NCI-H526 (cell line): ENCODE results near the gene CHPF2.
A peak's percentile ranks its signal among the peaks of the same experiment; 100 is the strongest.

ENCODE experiments used
- DNase-seq, 2 experiments: peaks; one replicate each; lab custom pipeline; 2025; lab: John Stamatoyannopoulos, UW

Gene CHPF2

GRCh38 chr7:151246851-151247580 is 14.7 kb downstream of the CHPF2 start:
- DNase-seq, result no peak

- peak in 1 of 2 experiments; percentile 83 for DNase-seq
These were observed 15.5 kb downstream of the CHPF2 start for GRCh38 chr7:151247611-151248345.

GRCh38 chr7:151248346-151249033 is 16.2 kb downstream of the CHPF2 start, which contains the start of gene SMARCD3:
SMARCD3 (minus strand) TSS chr7:151248694; CDS start chr7:151248562, 132 bp downstream.
- DNase-seq, result peak in 1 of 2 experiments; percentile 89

GRCh38 chr7:151249034-151249731 is 16.9 kb downstream of the CHPF2 start:
- peak in 1 of 2 experiments; percentile 85 for DNase-seq

GRCh38 chr7:151249732-151250072 is 17.4 kb downstream of the CHPF2 start:
- DNase-seq, result peak in 1 of 2 experiments; percentile 60

GRCh38 chr7:151250181-151251132 is 18.2 kb downstream of the CHPF2 start:
- DNase-seq, result no peak

GRCh38 chr7:151251328-151251688 is 19.0 kb downstream of the CHPF2 start:
- peak in 1 of 2 experiments; percentile 60 for DNase-seq

- peak; percentile 51 to 91 for DNase-seq
These were observed 19.6 kb downstream of the CHPF2 start for GRCh38 chr7:151251689-151252560.

- DNase-seq, result no peak
These were observed 20.2 kb downstream of the CHPF2 start for GRCh38 chr7:151252561-151252835.

- DNase-seq, result no peak
These were observed 20.9 kb downstream of the CHPF2 start for GRCh38 chr7:151252961-151253711.

- DNase-seq, result no peak
These were observed 22.0 kb downstream of the CHPF2 start for GRCh38 chr7:151254316-151254715.

GRCh38 chr7:151254851-151255250 is 22.6 kb downstream of the CHPF2 start:
- DNase-seq, result no peak

- no peak for DNase-seq
These were observed 23.1 kb downstream of the CHPF2 start for GRCh38 chr7:151255390-151255789.

GRCh38 chr7:151256410-151257045 is 24.2 kb downstream of the CHPF2 start:
- DNase-seq, result no peak

GRCh38 chr7:151257990-151258389 is 25.7 kb downstream of the CHPF2 start:
- DNase-seq, result no peak

GRCh38 chr7:151260471-151260870 is 28.2 kb downstream of the CHPF2 start:
- DNase-seq, result no peak

GRCh38 chr7:151260883-151261282 is 28.6 kb downstream of the CHPF2 start:
- no peak for DNase-seq

GRCh38 chr7:151261529-151261928 is 29.2 kb downstream of the CHPF2 start:
- DNase-seq, result no peak

GRCh38 chr7:151264615-151265014 is 32.3 kb downstream of the CHPF2 start:
- DNase-seq, result no peak
